ENCODE data around the gene ZIC4. TPM values are rescaled to one million over a fixed set of nuclear protein-coding genes. Genes with fewer than 3 reads are reported as not detected.
A peak's percentile ranks its signal among the peaks of the same experiment; 100 is the strongest.

Gene ZIC4
- total and polyA plus RNA-seq, 4 donors, result 0.06 TPM; not detected in 3

DNA sequence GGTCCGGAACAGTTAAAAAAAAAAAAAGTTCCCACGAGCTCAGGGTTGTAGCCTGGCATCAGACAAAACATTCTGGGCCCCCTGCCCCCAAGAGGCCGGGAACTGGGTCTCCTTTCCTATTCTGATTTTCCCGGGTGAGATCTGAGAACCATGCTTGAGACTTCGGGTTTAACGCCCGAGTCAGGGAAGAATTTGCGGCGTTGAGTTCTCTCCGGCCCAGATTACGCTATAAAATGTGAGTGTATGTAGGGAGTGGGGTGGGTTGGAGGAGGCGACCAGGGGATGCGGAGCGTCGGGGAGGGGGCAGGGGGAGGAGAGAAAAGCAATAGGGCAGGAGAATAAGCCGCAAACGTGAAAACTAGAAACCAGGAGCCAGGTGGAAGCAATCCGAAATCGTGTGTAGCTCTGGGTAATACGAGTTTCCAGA lies 5.5 kb upstream of the ZIC4 start (continued):
- no peak for TF ChIP-seq HNF4G (IDR thresholded peaks at IDR 0.05)
- no peak for TF ChIP-seq NR2F2 (IDR thresholded peaks at IDR 0.05)
- no peak for TF ChIP-seq ZBTB33 (IDR thresholded peaks at IDR 0.05)

DNA sequence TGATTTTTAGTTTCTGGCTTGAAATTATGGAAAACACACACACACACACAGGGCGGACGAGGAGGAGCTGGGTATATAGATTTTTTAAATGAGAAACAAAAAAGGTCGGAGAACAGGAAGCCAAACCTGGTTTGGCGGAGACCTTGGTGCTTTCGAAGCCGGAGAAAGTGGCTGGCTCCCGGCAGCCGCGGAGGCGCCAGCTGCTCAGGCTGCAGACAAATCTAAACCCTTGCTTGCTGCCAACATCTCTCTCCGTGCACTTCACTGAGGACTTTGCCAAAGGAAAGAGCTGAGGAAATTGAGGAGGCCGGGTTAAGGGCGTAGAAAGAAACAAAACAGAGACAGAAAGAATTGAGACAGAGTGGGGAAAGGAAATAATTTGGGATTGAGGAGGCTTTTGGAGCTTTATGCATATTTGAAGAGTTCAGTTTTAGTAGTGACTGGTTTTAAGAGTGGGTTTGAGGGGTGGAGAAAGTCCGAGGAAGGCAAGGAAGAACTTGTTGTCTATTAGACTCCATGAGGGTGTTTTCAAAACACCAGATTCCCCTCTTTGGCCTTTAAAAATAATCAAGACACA lies 5.0 kb upstream of the ZIC4 start:
- H3K9ac ChIP-seq (ENCODE audit: low read depth in 1 of 2, low read length in 2 of 2), result no peak overlapping the region
- 20% methylated on average over 14 of the region's 14 CpGs for WGBS
- TF ChIP-seq ATF3 (IDR thresholded peaks at IDR 0.05) (no peak), ZBTB33 (IDR thresholded peaks at IDR 0.05) (no peak), RXRA (IDR thresholded peaks at IDR 0.05) (no peak)
- DNase-seq (ENCODE audit: low spot score), result no peak
- peaks cover 0 to 41% (median 15%) of the 10 kb centered on the region in 4 donors for H3K27me3 ChIP-seq (ENCODE audit: control insufficient read depth in 4 of 4, insufficient read depth in 4 of 4, low read length in 3 of 4)
- H3K27ac ChIP-seq (ENCODE audit: low read depth in 1 of 2, low read length in 2 of 2), result no peak overlapping the region
- peaks cover 0 to 12% (median 5%) of the 10 kb centered on the region in 4 donors for H3K9me3 ChIP-seq (ENCODE audit: control insufficient read depth in 4 of 4, low read length in 3 of 4)
- H3K4me3 ChIP-seq (ENCODE audit: low read depth in 1 of 3, low read length in 3 of 3), result peak overlapping the region in 2 of 3 donors; percentile 22 to 24
- peaks cover 0 to 7% (median 0%) of the 10 kb centered on the region in 4 donors for H3K36me3 ChIP-seq (ENCODE audit: control insufficient read depth in 4 of 4, insufficient read depth in 3 of 4, low read depth in 1 of 4, low read length in 3 of 4)
- peaks cover 7 to 35% (median 13%) of the 10 kb centered on the region in 4 donors for H3K4me1 ChIP-seq (ENCODE audit: control insufficient read depth in 4 of 4, insufficient read depth in 4 of 4, low read length in 3 of 4)

- no peak for DNase-seq (ENCODE audit: low spot score)
- Histone ChIP-seq H3K27ac (ENCODE audit: low read depth in 1 of 2, low read length in 2 of 2) (no peak overlapping the region), H3K27me3 (ENCODE audit: control insufficient read depth in 4 of 4, insufficient read depth in 4 of 4, low read length in 3 of 4) (peaks cover 0 to 44% (median 16%) of the 10 kb centered on the region in 4 donors), H3K4me1 (ENCODE audit: control insufficient read depth in 4 of 4, insufficient read depth in 4 of 4, low read length in 3 of 4) (peaks cover 7 to 35% (median 13%) of the 10 kb centered on the region in 4 donors), H3K4me3 (ENCODE audit: low read depth in 1 of 3, low read length in 3 of 3) (peak overlapping the region in 2 of 3 donors; percentile 22 to 26), H3K9me3 (ENCODE audit: control insufficient read depth in 4 of 4, low read length in 3 of 4) (peaks cover 0 to 12% (median 5%) of the 10 kb centered on the region in 4 donors), H3K9ac (ENCODE audit: low read depth in 1 of 2, low read length in 2 of 2) (no peak overlapping the region), H3K36me3 (ENCODE audit: control insufficient read depth in 4 of 4, insufficient read depth in 3 of 4, low read depth in 1 of 4, low read length in 3 of 4) (peaks cover 0 to 7% (median 0%) of the 10 kb centered on the region in 4 donors)
- 21% methylated on average over 61 of the region's 61 CpGs for WGBS
- TF ChIP-seq FOXA1 (IDR thresholded peaks at IDR 0.05) (no peak), EGR1 (IDR thresholded peaks at IDR 0.05; ENCODE audit: low read depth in 2 of 2) (no peak), HNF4A (conservative IDR thresholded peaks at IDR 0.05) (no peak), RXRA (IDR thresholded peaks at IDR 0.05) (no peak), SP1 (IDR thresholded peaks at IDR 0.05) (no peak), JUND (IDR thresholded peaks at IDR 0.05) (no peak), YY1 (IDR thresholded peaks at IDR 0.05) (no peak), TAF1 (conservative IDR thresholded peaks at IDR 0.05) (no peak), ATF3 (IDR thresholded peaks at IDR 0.05) (no peak), REST (IDR thresholded peaks at IDR 0.05) (no peak), RAD21 (IDR thresholded peaks at IDR 0.05) (no peak), NR2F2 (IDR thresholded peaks at IDR 0.05) (no peak), GABPA (IDR thresholded peaks at IDR 0.05 in 1 of 2, conservative IDR thresholded peaks at IDR 0.05 in 1 of 2) (no peak), ZBTB33 (IDR thresholded peaks at IDR 0.05) (no peak), HNF4G (IDR thresholded peaks at IDR 0.05) (no peak), FOXA2 (IDR thresholded peaks at IDR 0.05) (no peak)
- TF ChIP-seq, protein P1, sequence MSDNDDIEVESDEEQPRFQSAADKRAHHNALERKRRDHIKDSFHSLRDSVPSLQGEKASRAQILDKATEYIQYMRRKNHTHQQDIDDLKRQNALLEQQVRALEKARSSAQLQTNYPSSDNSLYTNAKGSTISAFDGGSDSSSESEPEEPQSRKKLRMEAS (IDR thresholded peaks at IDR 0.05), result no peak
Measured at GRCh38 chr3:147410526-147411237, 4.3 kb upstream of the ZIC4 start.
